ENCODE data around the gene NANS. TPM values are rescaled to one million over a fixed set of nuclear protein-coding genes. Genes with fewer than 3 reads are reported as not detected.
"Not testable (repeated sequence)": the region's sequence is repeated elsewhere in the genome, so short reads cannot be mapped to it uniquely, and the experiment has no call there.

NANS gene
- polyA plus RNA-seq, 3 donors: 41.3 to 109 (median 95.9) TPM

- Histone ChIP-seq H3K9ac (ENCODE audit: insufficient read depth, low read length, poor library complexity, severe bottlenecking) (peak overlapping the region; percentile 53), H4K20me1 (ENCODE audit: insufficient read depth, low read length) (no peaks in the 10 kb centered on the region), H2AFZ (ENCODE audit: insufficient read depth, low read depth, low read length, poor library complexity, severe bottlenecking) (peak overlapping the region; percentile 74), H3K9me3 (replicated peaks in 1 of 2; ENCODE audit: control insufficient read depth in 1 of 2, insufficient read depth in 1 of 2, low read length in 2 of 2) (no peaks in the 10 kb centered on the region), H3K27ac (ENCODE audit: low read depth in 1 of 2, low read length in 2 of 2) (peak overlapping the region; percentile 91 to 96), H3K4me3 (replicated peaks in 1 of 3; ENCODE audit: low read depth in 2 of 3, low read length in 3 of 3) (peak overlapping the region in 1 of 3 experiments; percentile 52), H3K4me2 (replicated peaks; ENCODE audit: extremely low read depth, low read length, poor library complexity, severe bottlenecking) (peak overlapping the region; percentile 64), H3K27me3 (ENCODE audit: control insufficient read depth in 2 of 2, insufficient read depth in 2 of 2, low read length in 2 of 2) (no peaks in the 10 kb centered on the region), H3K79me2 (ENCODE audit: insufficient read depth, low read length) (peaks cover 83% of the 10 kb centered on the region), H3K36me3 (replicated peaks in 1 of 2; ENCODE audit: control insufficient read depth in 1 of 2, insufficient read depth in 2 of 2, low read length in 2 of 2) (peaks cover 18 to 36% of the 10 kb centered on the region in 2 donors), H3K4me1 (ENCODE audit: control insufficient read depth in 1 of 2, insufficient read depth in 2 of 2, low read length in 2 of 2) (peaks cover 65 to 67% of the 10 kb centered on the region in 2 donors)
- DNase-seq: no peak
- Mint-ChIP-seq H3K4me1 (peaks cover 79% of the 10 kb centered on the region), H3K4me3 (peak overlapping the region in 1 of 2 donors; percentile 74), H3K9me3 (no peaks in the 10 kb centered on the region), H3K27ac (peak overlapping the region; percentile 94 to 99 (median 97)), H3K36me3 (peaks cover 40 to 55% of the 10 kb centered on the region in 2 donors), H3K27me3 (ENCODE audit: low read depth in 3 of 3) (peaks cover 0 to 1% (median 0%) of the 10 kb centered on the region in 3 donors)
- no CpG with 5 or more reads among the region's 3 CpGs for WGBS (ENCODE audit: insufficient coverage)
- TF ChIP-seq, protein P1, sequence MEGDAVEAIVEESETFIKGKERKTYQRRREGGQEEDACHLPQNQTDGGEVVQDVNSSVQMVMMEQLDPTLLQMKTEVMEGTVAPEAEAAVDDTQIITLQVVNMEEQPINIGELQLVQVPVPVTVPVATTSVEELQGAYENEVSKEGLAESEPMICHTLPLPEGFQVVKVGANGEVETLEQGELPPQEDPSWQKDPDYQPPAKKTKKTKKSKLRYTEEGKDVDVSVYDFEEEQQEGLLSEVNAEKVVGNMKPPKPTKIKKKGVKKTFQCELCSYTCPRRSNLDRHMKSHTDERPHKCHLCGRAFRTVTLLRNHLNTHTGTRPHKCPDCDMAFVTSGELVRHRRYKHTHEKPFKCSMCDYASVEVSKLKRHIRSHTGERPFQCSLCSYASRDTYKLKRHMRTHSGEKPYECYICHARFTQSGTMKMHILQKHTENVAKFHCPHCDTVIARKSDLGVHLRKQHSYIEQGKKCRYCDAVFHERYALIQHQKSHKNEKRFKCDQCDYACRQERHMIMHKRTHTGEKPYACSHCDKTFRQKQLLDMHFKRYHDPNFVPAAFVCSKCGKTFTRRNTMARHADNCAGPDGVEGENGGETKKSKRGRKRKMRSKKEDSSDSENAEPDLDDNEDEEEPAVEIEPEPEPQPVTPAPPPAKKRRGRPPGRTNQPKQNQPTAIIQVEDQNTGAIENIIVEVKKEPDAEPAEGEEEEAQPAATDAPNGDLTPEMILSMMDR (IDR thresholded peaks at IDR 0.05): no peak
- intact Hi-C loops (cut with micrococcal nuclease): no loop called here
These were observed 52.5 kb downstream of the NANS start for GRCh38 chr9:98109052-98109451.

DNA sequence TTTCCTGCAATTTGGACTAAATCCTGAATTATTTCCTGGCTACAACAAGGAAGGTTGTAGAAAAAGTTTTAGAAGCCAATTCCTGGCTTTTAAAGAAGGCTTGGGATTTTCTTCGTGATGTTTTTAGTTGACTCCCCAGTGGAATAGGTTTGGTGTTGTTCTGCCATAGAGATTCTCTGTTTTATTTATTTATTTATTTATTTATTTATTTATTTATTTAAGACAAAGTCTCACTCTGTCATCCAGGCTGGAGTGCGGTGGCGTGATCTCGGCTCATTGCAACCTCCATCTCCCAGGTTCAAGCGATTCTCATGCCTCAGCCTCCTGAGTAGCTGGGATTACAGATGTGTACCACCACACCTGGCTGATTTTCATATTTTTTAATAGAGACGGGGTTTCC, 60.6 kb downstream of the NANS start:
- not testable (repeated sequence) for DNase-seq; H3K4me3 ChIP-seq (replicated peaks in 1 of 3; ENCODE audit: low read depth in 2 of 3, low read length in 3 of 3); H3K4me2 ChIP-seq (replicated peaks; ENCODE audit: extremely low read depth, low read length, poor library complexity, severe bottlenecking); H2AFZ ChIP-seq (ENCODE audit: insufficient read depth, low read depth, low read length, poor library complexity, severe bottlenecking); H3K36me3 ChIP-seq (replicated peaks in 1 of 2; ENCODE audit: control insufficient read depth in 1 of 2, insufficient read depth in 2 of 2, low read length in 2 of 2); H3K4me3 Mint-ChIP-seq; H3K27me3 Mint-ChIP-seq (ENCODE audit: low read depth in 3 of 3); H3K27me3 ChIP-seq (ENCODE audit: control insufficient read depth in 2 of 2, insufficient read depth in 2 of 2, low read length in 2 of 2); H3K9ac ChIP-seq (ENCODE audit: insufficient read depth, low read length, poor library complexity, severe bottlenecking); H3K9me3 ChIP-seq (replicated peaks in 1 of 2; ENCODE audit: control insufficient read depth in 1 of 2, insufficient read depth in 1 of 2, low read length in 2 of 2); H3K9me3 Mint-ChIP-seq; H4K20me1 ChIP-seq (ENCODE audit: insufficient read depth, low read length)
- intact Hi-C loops (cut with micrococcal nuclease): loop anchor here in 1 of 2 donors (10.0 kb wide), 1 partner anchor 138 kb away; the partner anchor contains the start of gene TBC1D2
- Mint-ChIP-seq H3K4me1 (peaks cover 56% of the 10 kb centered on the region), H3K36me3 (peaks cover 5 to 13% of the 10 kb centered on the region in 2 donors), H3K27ac (peak overlapping the region in 5 of 7 donors; percentile 76 to 96 (median 94))
- Histone ChIP-seq H3K4me1 (ENCODE audit: control insufficient read depth in 1 of 2, insufficient read depth in 2 of 2, low read length in 2 of 2) (peaks cover 52 to 58% of the 10 kb centered on the region in 2 donors), H3K27ac (ENCODE audit: low read depth in 1 of 2, low read length in 2 of 2) (peak overlapping the region in 1 of 2 donors; percentile 87), H3K79me2 (ENCODE audit: insufficient read depth, low read length) (peaks cover 68% of the 10 kb centered on the region)
- WGBS (ENCODE audit: insufficient coverage): 83% methylated on average over 1 of the region's 6 CpGs

Measured in CD14-positive monocyte (primary cell).